Suprapubic skin (tissue), 4 donors: ENCODE measurements around the gene HPGDS.

Experiments used
- CTCF ChIP-seq, 2 donors: fragments of 200-600 bp in 1 of 2; fragments of 450-650 bp in 1 of 2; sonication (generic) in 1 of 2; IDR thresholded peaks; one replicate each; pipeline ENCODE4 v1.5.1; 2016 to 2019; ENCODE audit warnings: antibody characterized with exemption in 2 of 2, mild to moderate bottlenecking in 1 of 2, moderate library complexity in 1 of 2
- EP300 ChIP-seq: sonication (generic); formaldehyde crosslinking; IDR thresholded peaks from one replicate; pipeline ENCODE4 v1.6.1; 2017; ENCODE audit warnings: antibody characterized with exemption
- POLR2A ChIP-seq, 2 donors: fragments of 450-650 bp; IDR thresholded peaks; one replicate each; pipeline ENCODE4 v1.6.1; 2017; ENCODE audit warnings: antibody characterized with exemption in 2 of 2, mild to moderate bottlenecking in 2 of 2, moderate library complexity in 2 of 2
- POLR2AphosphoS5 ChIP-seq, 3 donors: sonication (generic); formaldehyde crosslinking; IDR thresholded peaks; one replicate each; pipeline ENCODE4 v1.6.1; 2017; ENCODE audit warnings: antibody characterized with exemption in 3 of 3

GRCh38 chr4:94352996-94353395 is 10.4 kb upstream of the HPGDS start:
- TF ChIP-seq POLR2AphosphoS5 (IDR thresholded peaks at IDR 0.05) (no peak), CTCF (IDR thresholded peaks at IDR 0.05) (no peak), EP300 (no peak), POLR2A (IDR thresholded peaks at IDR 0.05) (no peak)
